ENCODE data around the gene ACBD4. TPM values are rescaled to one million over a fixed set of nuclear protein-coding genes. Genes with fewer than 3 reads are reported as not detected.

Gene ACBD4
- total RNA-seq, 2 experiments from 2014 or later = 24.8 to 26.3 TPM

DNA sequence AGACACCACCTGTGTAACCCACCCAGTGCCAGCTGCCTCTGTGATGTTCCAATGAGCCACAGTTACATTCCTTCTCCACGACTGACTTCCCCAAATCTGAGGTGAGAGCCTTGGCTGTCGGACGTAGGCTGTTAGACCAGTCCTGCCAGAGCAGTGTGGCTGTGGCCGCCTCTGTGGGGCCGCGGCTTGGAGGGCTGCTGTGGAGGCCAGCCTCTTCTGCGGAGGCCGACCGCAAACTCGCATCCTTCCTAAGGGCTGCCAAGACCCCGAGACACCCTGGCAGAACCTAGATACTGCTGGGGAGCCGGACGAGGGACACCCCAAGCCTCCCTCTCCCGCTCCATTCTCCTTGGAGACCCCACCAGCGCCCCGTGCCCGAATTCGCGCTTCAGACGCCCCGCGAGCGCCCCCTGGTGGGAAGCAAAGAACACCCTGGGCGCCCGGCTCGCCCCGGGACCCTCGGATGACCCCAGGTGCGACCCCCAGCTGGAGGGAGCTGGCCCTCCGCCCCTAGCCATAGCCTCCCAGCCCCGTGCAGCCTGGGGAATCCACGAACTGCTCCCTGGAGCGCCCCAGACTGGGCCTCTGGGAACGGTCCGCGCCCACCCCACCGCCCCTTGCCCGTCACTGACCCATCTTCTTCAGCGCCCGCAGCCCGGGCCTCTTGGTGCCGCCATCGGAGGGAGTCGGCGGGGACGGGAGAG is 3.7 kb upstream of the ACBD4 start:
- peaks cover 32% of the 10 kb centered on the region for H3K4me1 ChIP-seq (ENCODE audit: insufficient read depth, low read length)
- Mint-ChIP-seq H3K4me1 (ENCODE audit: low read depth) (peaks cover 21% of the 10 kb centered on the region), H3K27ac (peak overlapping the region; percentile 4), H3K4me3 (peak overlapping the region; percentile 76), H3K27me3 (no peaks in the 10 kb centered on the region), H3K36me3 (ENCODE audit: low read depth) (peaks cover 6% of the 10 kb centered on the region), H3K9me3 (no peaks in the 10 kb centered on the region)
- peak overlapping the region; percentile 99 for H3K4me3 ChIP-seq (ENCODE audit: low read length)
- TF ChIP-seq, protein P1, sequence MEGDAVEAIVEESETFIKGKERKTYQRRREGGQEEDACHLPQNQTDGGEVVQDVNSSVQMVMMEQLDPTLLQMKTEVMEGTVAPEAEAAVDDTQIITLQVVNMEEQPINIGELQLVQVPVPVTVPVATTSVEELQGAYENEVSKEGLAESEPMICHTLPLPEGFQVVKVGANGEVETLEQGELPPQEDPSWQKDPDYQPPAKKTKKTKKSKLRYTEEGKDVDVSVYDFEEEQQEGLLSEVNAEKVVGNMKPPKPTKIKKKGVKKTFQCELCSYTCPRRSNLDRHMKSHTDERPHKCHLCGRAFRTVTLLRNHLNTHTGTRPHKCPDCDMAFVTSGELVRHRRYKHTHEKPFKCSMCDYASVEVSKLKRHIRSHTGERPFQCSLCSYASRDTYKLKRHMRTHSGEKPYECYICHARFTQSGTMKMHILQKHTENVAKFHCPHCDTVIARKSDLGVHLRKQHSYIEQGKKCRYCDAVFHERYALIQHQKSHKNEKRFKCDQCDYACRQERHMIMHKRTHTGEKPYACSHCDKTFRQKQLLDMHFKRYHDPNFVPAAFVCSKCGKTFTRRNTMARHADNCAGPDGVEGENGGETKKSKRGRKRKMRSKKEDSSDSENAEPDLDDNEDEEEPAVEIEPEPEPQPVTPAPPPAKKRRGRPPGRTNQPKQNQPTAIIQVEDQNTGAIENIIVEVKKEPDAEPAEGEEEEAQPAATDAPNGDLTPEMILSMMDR (IDR thresholded peaks at IDR 0.05) = peak; percentile 88
- no peaks in the 10 kb centered on the region for H3K36me3 ChIP-seq (ENCODE audit: insufficient read depth, low read length)
- H3K27ac ChIP-seq (ENCODE audit: low read depth in 1 of 2, low read length in 2 of 2) = no peak overlapping the region
- DNase-seq (peak in 13 of 14 experiments; percentile 22 to 71 (median 40)), ATAC-seq (ENCODE audit: poor library complexity) (no peak)
- H3K27me3 ChIP-seq (ENCODE audit: control insufficient read depth in 1 of 2, insufficient read depth in 2 of 2, low read length in 2 of 2) = no peaks in the 10 kb centered on the region
- CTCF ChIA-PET = interaction anchor here (1.0 to 1.8 kb wide), 3 partner anchors 10 to 66 kb away, joined by 3 to 4 read pairs (median 4); no protein-coding TSS in a partner anchor
- POLR2A ChIA-PET = interaction anchor here (1.5 to 3.3 kb wide), 2 partner anchors 17 to 71 kb away, joined by 6 to 17 read pairs; partner anchors contain the start of genes HEXIM1 and NMT1
- intact Hi-C loops (cut with DNase I, micrococcal nuclease) = loop anchor here in 1 of 2 experiments (1.0 to 5.0 kb wide), 3 partner anchors 80 to 357 kb away; partner anchors contain the start of gene DCAKD
- no peaks in the 10 kb centered on the region for H3K9me3 ChIP-seq (ENCODE audit: control insufficient read depth in 1 of 2, insufficient read depth in 1 of 2, low read length in 2 of 2)

DNA sequence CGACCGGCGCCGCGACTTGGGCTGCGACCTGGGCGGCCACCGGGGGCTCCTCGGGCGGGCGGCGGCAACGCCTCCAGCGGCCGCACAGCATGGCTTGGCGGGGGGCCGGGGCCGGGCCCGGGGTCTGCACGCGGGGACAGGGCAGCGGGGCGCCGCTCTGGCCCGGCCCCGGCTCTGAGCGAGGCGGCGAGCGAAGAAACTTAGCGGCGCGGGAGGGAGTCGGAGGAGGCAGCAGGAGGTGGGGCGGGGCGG is 3.2 kb upstream of the ACBD4 start, which contains the start of gene PLCD3:
Gene PLCD3, minus strand, starts transcription at position 196 of the 252 bp plus-strand sequence. Its CDS starts 105 bp downstream, at position 91.
- Mint-ChIP-seq H3K9me3 (no peaks in the 10 kb centered on the region), H3K4me1 (ENCODE audit: low read depth) (peaks cover 21% of the 10 kb centered on the region), H3K27ac (peak within 1 kb of the TSS; percentile 85), H3K36me3 (ENCODE audit: low read depth) (peaks cover 6% of the 10 kb centered on the region), H3K4me3 (peak within 1 kb of the TSS; percentile 93), H3K27me3 (no peaks in the 10 kb centered on the region)
- ChIA-PET CTCF (interaction anchor here (1.0 to 1.8 kb wide), 3 partner anchors 10 to 65 kb away, joined by 3 to 4 read pairs (median 4); no protein-coding TSS in a partner anchor), POLR2A (interaction anchor here (1.5 to 3.3 kb wide), 2 partner anchors 16 to 71 kb away, joined by 6 to 17 read pairs; partner anchors contain the start of genes HEXIM1 and NMT1)
- H3K9me3 ChIP-seq (ENCODE audit: control insufficient read depth in 1 of 2, insufficient read depth in 1 of 2, low read length in 2 of 2) = no peaks in the 10 kb centered on the region
- peak in 1 of 14 experiments; percentile 67 for DNase-seq
- peak within 1 kb of the TSS; percentile 89 to 94 for H3K27ac ChIP-seq (ENCODE audit: low read depth in 1 of 2, low read length in 2 of 2)
- peak within 1 kb of the TSS; percentile 99 for H3K4me3 ChIP-seq (ENCODE audit: low read length)
- no peak for ATAC-seq (ENCODE audit: poor library complexity)
- TF ChIP-seq, protein P1 (IDR thresholded peaks at IDR 0.05) = no peak
- H3K36me3 ChIP-seq (ENCODE audit: insufficient read depth, low read length) = no peaks in the 10 kb centered on the region
- peaks cover 37% of the 10 kb centered on the region for H3K4me1 ChIP-seq (ENCODE audit: insufficient read depth, low read length)
- intact Hi-C loops (cut with DNase I, micrococcal nuclease) = loop anchor here in 1 of 2 experiments (1.0 to 5.0 kb wide), 3 partner anchors 81 to 357 kb away; partner anchors contain the start of gene DCAKD
- no peaks in the 10 kb centered on the region for H3K27me3 ChIP-seq (ENCODE audit: control insufficient read depth in 1 of 2, insufficient read depth in 2 of 2, low read length in 2 of 2)

DNA sequence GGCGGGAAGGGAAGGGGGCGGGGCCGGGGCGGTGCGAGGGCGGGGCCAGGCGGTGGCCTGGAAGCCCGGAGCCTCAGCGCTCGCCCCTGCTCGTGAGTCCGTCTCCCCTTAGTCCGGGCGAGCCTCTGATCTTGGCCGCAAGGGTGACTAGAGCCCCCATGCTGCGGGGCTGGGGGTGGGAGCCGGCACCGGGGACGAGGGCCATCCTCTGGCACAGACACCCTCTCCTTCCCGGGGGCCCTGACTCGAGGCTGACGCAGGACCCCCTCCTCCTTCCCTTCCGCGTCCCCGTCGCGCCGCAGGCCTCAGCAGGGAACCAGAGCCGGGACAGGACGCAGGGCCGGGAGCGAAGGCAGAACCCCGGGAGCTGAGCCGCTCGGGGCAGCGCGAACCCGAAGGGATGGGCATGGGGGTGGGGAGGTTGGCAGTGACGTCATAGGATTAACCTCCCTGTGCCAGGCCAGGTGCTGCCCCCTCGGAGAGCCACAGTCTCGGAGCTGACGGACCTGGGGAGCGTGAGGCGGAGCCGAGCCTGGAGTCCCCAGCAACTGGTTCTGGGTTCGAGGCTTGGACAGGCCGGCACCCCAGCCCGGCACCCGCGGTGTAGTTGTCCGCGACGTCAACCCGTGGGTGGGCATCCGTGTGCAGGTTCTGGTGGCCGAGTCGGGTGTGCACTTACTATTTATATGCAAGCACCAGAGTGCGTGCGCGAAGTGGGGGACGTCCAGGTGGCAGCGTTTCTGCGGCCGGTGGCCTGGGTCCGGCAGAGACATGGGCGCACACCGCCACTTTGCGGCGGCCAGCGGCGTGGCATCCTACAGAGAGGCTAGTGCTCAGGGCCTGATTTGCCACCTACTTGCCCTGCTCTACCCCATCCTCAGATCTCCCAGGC is 2.7 kb upstream of the ACBD4 start:
- no peaks in the 10 kb centered on the region for H3K27me3 ChIP-seq (ENCODE audit: control insufficient read depth in 1 of 2, insufficient read depth in 2 of 2, low read length in 2 of 2)
- Mint-ChIP-seq H3K9me3 (no peaks in the 10 kb centered on the region), H3K27me3 (no peaks in the 10 kb centered on the region), H3K36me3 (ENCODE audit: low read depth) (peaks cover 6% of the 10 kb centered on the region), H3K4me3 (peak overlapping the region; percentile 93), H3K4me1 (ENCODE audit: low read depth) (peaks cover 21% of the 10 kb centered on the region), H3K27ac (peak overlapping the region; percentile 85)
- peak overlapping the region; percentile 89 to 94 for H3K27ac ChIP-seq (ENCODE audit: low read depth in 1 of 2, low read length in 2 of 2)
- ChIA-PET CTCF (interaction anchor here (0.7 to 3.8 kb wide), 6 partner anchors 9 to 65 kb away, joined by 3 to 168 read pairs (median 4); partner anchors contain the start of gene HEXIM1), POLR2A (interaction anchor here (0.6 to 3.3 kb wide), 3 partner anchors 16 to 265 kb away, joined by 3 to 17 read pairs (median 6); partner anchors contain the start of genes HEXIM1 and NMT1)
- H3K4me3 ChIP-seq (ENCODE audit: low read length) = peak overlapping the region; percentile 99
- ATAC-seq (ENCODE audit: poor library complexity) = peak; percentile 44
- intact Hi-C loops (cut with DNase I, micrococcal nuclease) = loop anchor here in 1 of 2 experiments (1.0 to 5.0 kb wide), 3 partner anchors 82 to 358 kb away; partner anchors contain the start of gene DCAKD
- no peaks in the 10 kb centered on the region for H3K9me3 ChIP-seq (ENCODE audit: control insufficient read depth in 1 of 2, insufficient read depth in 1 of 2, low read length in 2 of 2)
- peaks cover 4% of the 10 kb centered on the region for H3K36me3 ChIP-seq (ENCODE audit: insufficient read depth, low read length)
- peak; percentile 42 to 88 (median 64) for DNase-seq
- TF ChIP-seq, protein P1 (IDR thresholded peaks at IDR 0.05) = peak; percentile 83
- peaks cover 37% of the 10 kb centered on the region for H3K4me1 ChIP-seq (ENCODE audit: insufficient read depth, low read length)

All from CD4-positive, alpha-beta T cell (primary cell).